ENCODE measurements around the gene NUP62CL.

GRCh38 chrX:107135049-107135964, 70.9 kb downstream of the NUP62CL start:
- TF ChIP-seq CTCF (IDR thresholded peaks at IDR 0.05; ENCODE audit: poor library complexity, severe bottlenecking) (no peak), MXI1 (conservative IDR thresholded peaks at IDR 0.05; ENCODE audit: poor library complexity, severe bottlenecking) (no peak), POLR2AphosphoS5 (IDR thresholded peaks at IDR 0.05) (no peak)
